ENCODE measurements around the gene HSPG2. TPM values are rescaled to one million over a fixed set of nuclear protein-coding genes. Genes with fewer than 3 reads are reported as not detected.

Gene HSPG2
- total and polyA plus RNA-seq, 8 donors, result 50.4 to 164 (median 63.9) TPM

- Histone ChIP-seq H3K27ac (no peak overlapping the region), H3K27me3 (no peaks in the 10 kb centered on the region), H3K4me3 (no peak overlapping the region), H3K36me3 (peaks cover 0 to 36% (median 6%) of the 10 kb centered on the region in 3 donors), H3K9me3 (no peaks in the 10 kb centered on the region), H3K4me1 (no peaks in the 10 kb centered on the region)
- intact Hi-C loops (cut with DNase I), result no loop called here
- DNase-seq (no peak), ATAC-seq (no peak), FAIRE-seq (no peak)
- no peak for TF ChIP-seq CTCF (IDR thresholded peaks at IDR 0.05)
- WGBS, 2 donors, result 94 to 96% methylated on average over 7 of the region's 7 CpGs
These were observed 111.7 kb downstream of the HSPG2 start for GRCh38 chr1:21825393-21825792.

GRCh38 chr1:21824926-21825325 lies 112.2 kb downstream of the HSPG2 start:
- Histone ChIP-seq H3K9me3 (no peaks in the 10 kb centered on the region), H3K4me1 (no peaks in the 10 kb centered on the region), H3K4me3 (no peak overlapping the region), H3K36me3 (peaks cover 0 to 36% (median 6%) of the 10 kb centered on the region in 3 donors), H3K27me3 (no peaks in the 10 kb centered on the region), H3K27ac (no peak overlapping the region)
- no peak for DNase-seq
- no peak for TF ChIP-seq CTCF (IDR thresholded peaks at IDR 0.05)
- intact Hi-C loops (cut with DNase I), result no loop called here
- ATAC-seq, result no peak
- no peak for FAIRE-seq
- WGBS, 2 donors, result 90 to 96% methylated on average over 2 of the region's 2 CpGs

DNA sequence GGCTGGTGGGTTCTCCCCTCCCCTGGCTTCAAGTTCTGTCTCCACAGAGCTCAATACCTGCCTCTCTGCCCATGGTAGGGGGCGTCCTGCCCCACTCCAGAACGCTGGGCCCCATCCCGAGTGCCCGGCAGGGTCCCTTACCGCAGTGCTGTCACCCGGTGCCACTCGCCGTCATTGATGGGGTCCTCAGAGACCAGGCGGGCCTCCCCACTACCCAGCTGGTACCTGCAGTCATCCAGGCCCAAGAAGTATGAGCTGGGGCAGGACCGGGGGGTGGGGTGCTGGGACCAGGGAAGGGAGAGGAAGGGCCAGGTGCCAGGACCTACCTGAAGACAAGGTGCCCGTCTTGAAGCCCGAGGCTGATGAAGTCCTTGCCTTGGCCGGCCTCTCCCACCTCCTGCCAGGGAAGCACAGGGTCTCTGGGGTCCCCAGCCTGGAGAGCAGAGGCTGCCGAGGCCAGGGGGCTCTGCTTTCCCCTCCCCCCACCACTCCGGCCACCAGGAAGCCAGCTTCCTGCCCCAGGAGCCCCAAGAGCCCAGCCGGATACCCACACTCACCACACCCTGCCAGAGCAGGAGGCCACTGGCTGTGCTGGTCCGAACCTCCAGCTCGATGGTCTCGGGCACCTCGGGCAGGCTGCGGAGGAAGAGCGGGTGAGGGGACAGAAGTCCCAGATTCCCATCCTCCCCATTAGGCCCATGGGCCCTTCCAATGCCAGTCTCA lies 113.0 kb downstream of the HSPG2 start:
- Histone ChIP-seq H3K9me3 (no peaks in the 10 kb centered on the region), H3K27ac (no peak overlapping the region), H3K27me3 (no peaks in the 10 kb centered on the region), H3K4me3 (no peak overlapping the region), H3K4me1 (no peaks in the 10 kb centered on the region), H3K36me3 (peaks cover 0 to 28% (median 6%) of the 10 kb centered on the region in 3 donors)
- no peak for TF ChIP-seq CTCF (IDR thresholded peaks at IDR 0.05)
- intact Hi-C loops (cut with DNase I), result no loop called here
- peak in 1 of 6 donors; percentile 65 for DNase-seq
- WGBS, 2 donors, result 91 to 94% methylated on average over 21 to 22 of the region's 22 CpGs
- no peak for ATAC-seq
- no peak for FAIRE-seq

GRCh38 chr1:21823206-21823979 lies 113.7 kb downstream of the HSPG2 start:
- intact Hi-C loops (cut with DNase I), result no loop called here
- 91 to 93% methylated on average over 42 to 44 of the region's 44 CpGs for WGBS, 2 donors
- H3K9me3 ChIP-seq, result no peaks in the 10 kb centered on the region
- FAIRE-seq (no peak), ATAC-seq (no peak), DNase-seq (peak in 1 of 6 donors; percentile 64)
- no peaks in the 10 kb centered on the region for H3K27me3 ChIP-seq
- TF ChIP-seq CTCF (IDR thresholded peaks at IDR 0.05), result no peak
- peaks cover 0 to 21% (median 6%) of the 10 kb centered on the region in 3 donors for H3K36me3 ChIP-seq
- no peak overlapping the region for H3K4me3 ChIP-seq
- no peak overlapping the region for H3K27ac ChIP-seq
- H3K4me1 ChIP-seq, result no peaks in the 10 kb centered on the region

Measured in pancreas (tissue), 10 donors.